Fibroblast of mammary gland (primary cell): Measurements from ENCODE around the gene BNC2.
A peak's percentile ranks its signal among the peaks of the same experiment; 100 is the strongest.

ENCODE experiments used
- DNase-seq: peaks from one replicate; pipeline ENCODE4 v3.0.0-alpha.2; 2010; ENCODE audit warnings: low read depth
- H3K4me3 ChIP-seq: 2 replicates; pipeline ENCODE4 v1.5.1; 2011; ENCODE audit warnings: low read depth, mild to moderate bottlenecking, low read length, moderate library complexity; ENCODE audit not compliant: control insufficient read depth
- TF ChIP-seq, protein P1 (sequence below): conservative IDR thresholded peaks from 2 replicates; pipeline ENCODE4 v1.5.1; 2011; ENCODE audit warnings: low read depth, low read length, inconsistent platforms; ENCODE audit not compliant: control insufficient read depth, insufficient read depth

Gene BNC2

GRCh38 chr9:16626577-16627130 is 243.8 kb downstream of the BNC2 start:
- H3K4me3 ChIP-seq = no peak overlapping the region
- TF ChIP-seq, protein P1, sequence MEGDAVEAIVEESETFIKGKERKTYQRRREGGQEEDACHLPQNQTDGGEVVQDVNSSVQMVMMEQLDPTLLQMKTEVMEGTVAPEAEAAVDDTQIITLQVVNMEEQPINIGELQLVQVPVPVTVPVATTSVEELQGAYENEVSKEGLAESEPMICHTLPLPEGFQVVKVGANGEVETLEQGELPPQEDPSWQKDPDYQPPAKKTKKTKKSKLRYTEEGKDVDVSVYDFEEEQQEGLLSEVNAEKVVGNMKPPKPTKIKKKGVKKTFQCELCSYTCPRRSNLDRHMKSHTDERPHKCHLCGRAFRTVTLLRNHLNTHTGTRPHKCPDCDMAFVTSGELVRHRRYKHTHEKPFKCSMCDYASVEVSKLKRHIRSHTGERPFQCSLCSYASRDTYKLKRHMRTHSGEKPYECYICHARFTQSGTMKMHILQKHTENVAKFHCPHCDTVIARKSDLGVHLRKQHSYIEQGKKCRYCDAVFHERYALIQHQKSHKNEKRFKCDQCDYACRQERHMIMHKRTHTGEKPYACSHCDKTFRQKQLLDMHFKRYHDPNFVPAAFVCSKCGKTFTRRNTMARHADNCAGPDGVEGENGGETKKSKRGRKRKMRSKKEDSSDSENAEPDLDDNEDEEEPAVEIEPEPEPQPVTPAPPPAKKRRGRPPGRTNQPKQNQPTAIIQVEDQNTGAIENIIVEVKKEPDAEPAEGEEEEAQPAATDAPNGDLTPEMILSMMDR = no peak
- DNase-seq = peak; percentile 93

- peak; percentile 68 for DNase-seq
Observed at GRCh38 chr9:16625811-16626210, 244.7 kb downstream of the BNC2 start.

DNA sequence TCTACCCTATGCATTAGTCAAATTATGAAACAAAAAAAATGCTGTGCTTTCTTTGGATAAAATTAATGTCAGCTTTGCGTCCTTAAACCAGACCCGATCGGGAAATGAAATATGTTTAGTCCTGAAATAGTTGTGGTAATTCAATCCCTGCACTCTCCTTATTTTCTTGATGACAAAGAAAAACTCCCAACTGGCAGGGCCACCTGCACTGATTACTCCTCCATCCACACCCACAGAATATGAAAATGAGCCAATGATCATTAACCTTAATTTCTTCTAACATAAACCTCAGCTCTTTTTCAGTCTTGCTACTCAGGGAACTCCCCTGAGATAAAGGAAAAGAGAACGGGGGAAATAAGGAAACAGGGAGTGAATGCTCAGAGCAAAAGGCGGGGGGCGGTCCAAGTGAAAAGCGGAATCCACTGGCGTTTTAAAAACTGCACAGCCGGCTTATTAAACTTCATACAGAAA is 245.3 kb downstream of the BNC2 start:
- TF ChIP-seq, protein P1 = no peak
- no peak overlapping the region for H3K4me3 ChIP-seq
- DNase-seq = peak; percentile 58

More at GRCh38 chr9:16625811-16626210, 244.7 kb downstream of the BNC2 start:
- H3K4me3 ChIP-seq = no peak overlapping the region
- TF ChIP-seq, protein P1 = no peak

DNA sequence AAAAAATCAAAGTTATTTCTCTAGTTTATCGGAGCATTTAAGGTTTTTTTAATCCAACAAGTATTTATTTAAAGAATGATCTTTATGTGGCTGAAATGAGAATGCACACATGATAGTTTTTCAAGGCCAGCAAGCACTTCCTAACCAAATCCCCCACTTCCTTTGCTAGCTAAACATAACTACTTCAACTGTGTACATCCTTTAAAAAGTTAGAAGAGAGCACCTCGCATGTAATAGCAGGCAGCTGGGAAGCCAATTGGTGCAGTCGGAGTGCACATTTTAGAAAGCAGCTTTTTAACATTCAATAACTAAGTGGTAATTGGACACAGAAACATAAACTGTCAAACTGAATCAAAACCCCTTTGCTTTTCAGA is 245.7 kb downstream of the BNC2 start:
- DNase-seq = no peak
- no peak overlapping the region for H3K4me3 ChIP-seq
- TF ChIP-seq, protein P1 = no peak

DNA sequence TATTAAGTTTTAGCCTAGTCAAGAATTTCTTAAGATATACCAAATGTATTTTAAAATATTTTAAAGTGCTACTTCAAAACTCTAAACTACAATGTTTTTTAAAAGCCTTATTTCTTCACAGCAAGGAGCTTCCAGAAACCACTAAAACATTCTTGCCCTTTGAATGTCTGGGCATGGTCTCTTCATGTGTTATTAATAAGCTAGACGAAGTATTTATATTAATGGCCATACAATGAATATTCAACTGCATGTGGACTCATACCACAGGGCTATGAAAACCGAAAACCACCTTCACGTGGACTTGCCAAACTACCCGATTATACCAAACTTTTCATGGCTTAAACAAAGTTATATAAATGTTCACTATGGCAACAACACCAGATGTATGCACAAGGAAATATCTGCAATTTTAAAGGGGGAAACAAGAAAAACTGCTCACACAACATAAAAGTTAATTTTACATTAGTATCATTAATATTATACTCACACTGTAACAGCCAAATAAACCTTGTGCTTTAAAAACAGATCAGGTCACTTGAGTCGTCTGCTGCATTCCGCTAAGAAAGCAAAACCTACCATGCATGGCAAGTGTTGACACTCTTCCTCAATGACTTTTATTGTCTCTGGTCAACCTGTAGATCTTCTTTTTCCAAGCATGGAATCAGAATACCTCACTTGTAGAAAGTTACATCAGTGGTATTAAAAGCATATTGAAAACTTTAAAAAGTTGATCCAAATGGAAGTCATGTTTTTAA is 246.3 kb downstream of the BNC2 start:
- peak; percentile 49 for DNase-seq
- TF ChIP-seq, protein P1 = no peak
- H3K4me3 ChIP-seq = no peak overlapping the region

- DNase-seq = no peak
- no peak overlapping the region for H3K4me3 ChIP-seq
- TF ChIP-seq, protein P1 = no peak
Observed at GRCh38 chr9:16622541-16622940, 247.9 kb downstream of the BNC2 start.
